Stimulated activated CD8-positive, alpha-beta memory T cell treated with anti-CD3 and anti-CD28 coated beads, Interleukin-7, amount 100 ng/mL, for 1 hour (primary cell): Measurements from ENCODE around the gene RNF227.
"Not testable (repeated sequence)": the region's sequence is repeated elsewhere in the genome, so short reads cannot be mapped to it uniquely, and the experiment has no call there.

Experiments
- DNase-seq, 2 donors: peaks; one replicate each; pipeline ENCODE4 v3.0.0-alpha.2; 2020; ENCODE audit warnings: low read depth in 2 of 2

The RNF227 gene

DNA sequence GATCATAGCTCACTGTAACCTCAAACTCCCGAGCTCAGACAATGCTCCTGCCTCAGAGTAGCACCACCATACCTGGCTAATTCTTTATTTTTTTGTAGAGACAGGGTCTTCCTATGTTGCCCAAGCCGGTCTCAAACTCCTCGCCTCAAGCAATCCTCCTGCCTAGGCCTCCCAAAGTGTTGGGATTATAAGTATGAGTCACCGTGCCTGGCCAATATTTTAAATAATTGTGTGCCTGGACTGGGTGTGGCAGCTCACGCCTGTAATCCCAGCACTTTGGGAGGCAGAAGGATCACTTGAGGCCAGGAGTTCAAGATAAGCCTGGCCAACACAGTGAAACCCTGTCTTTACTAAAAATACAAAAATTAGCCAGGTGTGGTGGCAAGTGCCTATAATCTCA, 51.7 kb downstream of the RNF227 start:
- DNase-seq, result not testable (repeated sequence)
